HG02798 (cell line): Measurements from ENCODE around the gene P2RX3.

Source experiments
- ATAC-seq: cut with Tn5 transposase; IDR thresholded peaks from one replicate; pipeline ENCODE4 v1.9.1; 2021; ENCODE audit warnings: mild to moderate bottlenecking; ENCODE audit not compliant: unreplicated experiment, poor library complexity

The P2RX3 gene

DNA sequence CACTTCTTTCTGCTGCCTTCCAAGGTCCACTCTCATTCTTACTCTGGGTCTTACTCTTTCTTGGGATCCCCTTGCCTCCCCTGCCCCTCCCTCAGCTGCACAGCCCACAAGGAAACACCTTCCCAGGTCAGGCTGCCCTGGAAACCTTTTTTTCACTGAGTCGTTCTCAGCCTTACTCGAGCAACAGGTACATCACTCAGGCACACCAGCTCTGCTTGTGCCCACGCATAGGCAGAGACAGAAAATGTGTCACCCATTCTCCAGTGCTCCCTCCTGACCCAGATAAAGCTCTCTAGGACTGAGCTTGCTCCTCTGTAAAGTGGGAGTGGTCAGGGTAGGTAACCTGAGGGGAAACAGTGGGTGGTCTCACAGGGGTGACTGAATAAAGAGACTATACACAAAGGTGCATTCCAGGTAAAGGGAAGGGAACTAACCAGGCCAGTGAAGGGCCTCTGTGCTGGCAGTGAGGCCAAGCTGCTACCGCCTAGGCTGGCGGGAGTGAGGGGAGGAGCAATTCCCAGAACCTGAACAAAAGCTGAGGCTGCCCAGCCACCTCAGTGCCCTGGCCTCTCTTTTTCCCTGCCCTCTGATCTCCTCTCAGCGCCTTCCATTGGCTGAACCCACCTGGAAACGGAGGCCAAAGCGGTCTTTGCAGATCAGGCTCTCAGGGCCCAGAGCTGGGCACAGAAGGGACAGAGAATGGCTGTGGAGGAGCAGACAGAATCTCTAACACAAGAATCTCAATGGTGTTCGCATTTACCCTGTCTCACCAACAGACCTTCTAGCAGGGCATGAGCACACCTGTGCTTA is 26.9 kb downstream of the P2RX3 start:
- no peak for ATAC-seq

DNA sequence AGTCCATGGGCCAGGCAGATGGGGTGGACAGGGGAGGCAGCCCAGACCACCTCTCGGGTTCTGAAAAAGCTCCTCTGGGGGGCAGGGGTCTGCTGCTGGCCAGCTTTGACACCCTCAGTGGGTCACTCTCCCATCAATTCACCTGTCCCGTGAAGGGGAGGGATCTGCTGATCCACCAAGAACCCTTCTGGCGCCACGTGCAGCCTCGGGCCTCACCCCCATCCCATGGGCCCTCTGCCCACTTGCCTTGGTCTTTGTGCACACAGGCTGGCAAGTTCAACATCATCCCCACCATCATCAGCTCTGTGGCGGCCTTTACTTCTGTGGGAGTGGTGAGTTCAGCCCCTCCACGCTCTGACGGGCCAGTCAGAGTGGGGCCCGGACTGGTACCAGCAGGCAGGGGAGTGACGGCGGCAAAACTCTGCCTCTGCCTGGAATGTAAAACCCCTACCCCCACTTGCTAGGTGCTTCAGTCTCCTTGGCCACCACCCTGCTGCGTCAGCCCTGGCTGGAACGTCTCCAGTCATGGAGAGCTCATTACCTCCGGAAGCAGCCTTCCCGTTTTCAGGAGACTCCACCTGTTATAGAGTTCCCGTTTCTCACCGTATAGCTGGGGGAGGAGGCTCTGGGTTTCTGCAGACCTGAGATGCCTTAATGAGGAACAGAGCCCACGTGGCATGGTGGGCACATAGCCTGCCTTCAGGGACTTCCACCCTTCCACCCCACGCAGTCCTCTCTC is 30.1 kb downstream of the P2RX3 start:
- no peak for ATAC-seq

DNA sequence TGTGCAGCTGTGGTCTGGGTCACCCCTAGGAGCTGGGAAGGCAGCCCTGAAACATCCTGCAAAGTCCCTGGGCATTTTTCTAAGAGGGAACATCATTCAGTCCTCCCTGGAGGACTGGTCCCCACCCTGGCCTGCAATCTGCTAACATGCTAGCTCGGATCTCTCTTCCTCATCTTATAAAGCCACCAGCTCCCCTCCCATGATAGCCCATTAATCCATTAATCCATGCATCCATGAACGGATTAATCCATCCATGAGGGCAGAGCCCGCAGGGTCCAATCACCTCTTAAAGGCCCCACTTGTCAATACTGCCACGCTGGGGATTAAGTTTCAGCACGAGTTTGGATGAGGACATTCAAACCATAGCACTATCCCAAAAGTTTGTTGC is 30.7 kb downstream of the P2RX3 start:
- no peak for ATAC-seq

DNA sequence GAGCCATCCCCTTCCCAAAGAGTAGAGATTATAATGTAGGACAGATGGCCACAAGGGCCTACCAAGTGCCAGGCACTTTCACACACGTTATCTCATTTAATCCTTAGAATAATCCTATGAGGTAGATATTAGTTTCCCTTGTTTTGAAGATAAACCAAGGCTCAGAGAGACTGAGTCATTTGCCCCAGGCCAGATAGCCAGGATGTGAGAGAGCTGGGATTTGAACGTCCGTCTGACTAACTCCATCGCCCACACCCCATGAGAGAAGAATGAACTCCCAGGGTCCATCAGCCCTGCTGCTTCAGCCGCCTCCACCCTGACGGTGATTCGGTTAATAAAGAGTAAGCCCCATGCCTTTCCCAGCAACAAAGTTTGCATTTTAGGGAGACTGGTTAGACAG is 32.1 kb downstream of the P2RX3 start:
- no peak for ATAC-seq

DNA sequence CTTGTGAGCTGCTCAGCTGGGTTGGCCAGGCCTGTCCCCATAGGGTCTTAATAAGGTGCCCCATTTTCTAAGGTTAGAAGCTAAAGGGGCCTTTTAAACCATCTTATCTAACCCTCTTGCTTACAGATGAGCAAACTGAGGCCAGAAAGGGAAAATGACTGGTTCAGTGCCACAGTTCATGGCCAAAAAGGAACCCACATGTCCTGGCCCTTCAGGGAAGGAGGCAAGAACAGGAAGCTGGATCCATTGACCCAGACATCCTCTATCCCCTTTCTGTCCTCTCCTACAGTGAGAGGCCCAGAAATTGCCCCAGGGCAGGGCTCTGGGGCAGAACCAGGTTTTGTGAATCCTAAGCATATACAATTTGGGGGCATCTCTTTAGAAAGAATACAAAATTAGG is 32.8 kb downstream of the P2RX3 start:
- no peak for ATAC-seq

DNA sequence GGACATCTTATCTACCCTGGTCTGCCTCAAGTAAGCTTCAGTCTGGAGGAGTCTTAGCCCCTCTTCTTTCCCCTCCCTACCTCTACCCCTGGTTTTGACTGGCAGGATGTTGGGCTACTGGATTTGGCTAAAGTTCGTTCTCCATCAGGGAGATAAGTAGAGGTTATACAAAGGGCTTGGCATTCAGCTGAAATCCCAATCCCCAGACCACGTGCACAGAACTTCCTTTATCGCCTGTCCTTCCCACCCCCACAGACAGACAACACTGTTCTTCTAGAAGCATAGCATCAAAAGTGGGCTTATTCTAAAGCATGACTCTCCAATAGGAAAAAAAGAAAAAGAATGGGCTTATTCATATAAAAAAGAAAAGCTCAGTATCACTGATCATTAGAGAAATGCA is 35.0 kb downstream of the P2RX3 start:
- ATAC-seq, result no peak

DNA sequence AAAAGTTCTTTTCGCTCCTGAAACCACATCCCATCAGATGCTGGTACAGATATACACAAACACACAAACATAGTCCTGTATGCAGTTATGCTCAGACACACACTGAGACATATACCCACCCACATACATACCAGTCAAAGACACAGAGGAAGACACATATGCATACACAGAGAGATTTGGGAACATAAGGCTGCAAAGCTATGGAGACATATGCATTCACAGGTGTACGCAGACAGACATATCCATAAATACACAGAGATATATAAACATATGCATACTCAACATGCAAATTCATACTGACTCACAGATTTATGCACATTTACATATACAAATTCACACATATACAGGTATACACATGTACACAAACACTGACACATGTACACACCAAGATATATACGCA is 36.8 kb downstream of the P2RX3 start:
- no peak for ATAC-seq

DNA sequence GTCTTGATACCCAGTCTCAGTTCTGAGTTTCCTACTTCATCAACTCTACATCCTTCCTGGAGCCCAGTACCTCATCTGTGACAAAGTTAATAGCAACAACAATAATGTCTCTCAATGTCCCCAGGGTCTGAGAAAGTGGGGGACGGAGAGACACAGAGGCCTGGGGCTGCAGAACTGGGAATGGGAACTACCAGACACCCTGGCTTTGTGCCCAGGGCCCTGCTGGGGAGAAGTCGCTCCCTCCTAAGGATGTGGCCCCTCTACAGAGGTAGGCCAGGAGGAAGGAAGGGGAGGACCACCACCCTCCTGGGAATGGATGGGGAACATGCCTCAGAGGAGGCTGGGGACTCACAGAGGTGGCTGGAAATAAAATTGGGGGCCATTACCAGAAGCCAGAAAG is 37.3 kb downstream of the P2RX3 start:
- no peak for ATAC-seq

DNA sequence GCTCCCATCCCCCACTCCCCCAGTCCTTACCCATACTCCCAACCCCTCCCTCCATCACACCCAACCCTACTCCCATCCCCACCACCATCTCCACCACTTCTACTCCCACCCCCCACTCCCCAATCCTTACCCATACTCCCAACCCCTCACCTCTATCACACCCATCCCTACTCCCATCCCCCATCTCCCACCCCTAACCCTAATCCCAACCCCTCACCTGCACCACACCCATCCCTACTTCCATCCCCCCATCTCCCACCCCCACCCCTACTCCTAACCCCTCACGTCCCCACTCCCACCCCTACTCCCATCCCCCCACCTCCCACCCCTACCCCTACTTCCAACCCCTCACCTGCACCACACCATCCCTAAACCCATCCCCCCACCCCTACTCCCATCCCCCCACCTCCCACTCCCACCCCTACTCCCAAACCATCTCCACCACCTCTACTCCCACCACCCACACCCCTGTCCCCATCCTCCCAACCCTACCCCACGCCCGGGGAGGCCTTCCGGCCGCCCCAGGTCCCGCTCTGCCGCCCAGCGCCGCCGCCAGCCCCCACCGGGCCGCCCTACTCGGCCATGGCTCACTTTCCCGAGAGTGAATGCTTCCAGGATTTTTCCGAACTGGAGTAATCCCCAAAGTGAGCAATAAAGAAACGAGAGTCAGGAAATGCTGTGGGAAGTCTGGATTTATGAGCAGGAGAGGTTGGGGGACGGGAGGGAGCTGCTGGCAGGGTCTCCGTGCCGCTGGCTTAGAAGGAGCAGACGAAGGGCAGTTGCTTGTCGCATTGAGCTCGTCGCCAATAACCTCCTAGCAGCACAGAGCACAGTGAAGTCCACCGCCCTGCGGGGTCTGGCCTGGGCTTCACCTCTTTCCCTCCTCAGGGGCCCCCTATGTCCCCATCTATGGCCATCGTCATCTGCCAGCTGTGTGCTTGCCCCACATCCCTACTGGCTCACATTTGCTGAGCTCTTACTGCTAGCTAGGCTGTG is 38.2 kb downstream of the P2RX3 start:
- ATAC-seq, result no peak

DNA sequence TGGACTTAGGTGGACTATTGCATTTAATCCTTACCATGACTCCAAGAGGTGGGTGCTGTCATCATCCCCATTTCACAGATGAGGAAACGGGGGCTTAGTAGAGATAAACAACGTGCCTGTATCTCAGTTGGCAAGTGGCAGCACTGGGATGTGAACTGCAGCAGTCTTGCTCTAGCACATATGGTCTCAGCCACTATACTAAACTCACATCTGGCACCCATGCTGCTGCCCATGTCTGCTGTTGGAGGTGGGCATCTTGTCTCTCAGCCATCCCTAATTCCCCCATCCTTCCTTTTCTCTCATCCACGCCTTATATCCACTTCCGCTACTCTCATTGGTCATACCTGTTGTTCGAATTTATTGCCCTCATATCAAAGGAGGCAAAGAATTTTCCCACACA is 39.0 kb downstream of the P2RX3 start:
- no peak for ATAC-seq

DNA sequence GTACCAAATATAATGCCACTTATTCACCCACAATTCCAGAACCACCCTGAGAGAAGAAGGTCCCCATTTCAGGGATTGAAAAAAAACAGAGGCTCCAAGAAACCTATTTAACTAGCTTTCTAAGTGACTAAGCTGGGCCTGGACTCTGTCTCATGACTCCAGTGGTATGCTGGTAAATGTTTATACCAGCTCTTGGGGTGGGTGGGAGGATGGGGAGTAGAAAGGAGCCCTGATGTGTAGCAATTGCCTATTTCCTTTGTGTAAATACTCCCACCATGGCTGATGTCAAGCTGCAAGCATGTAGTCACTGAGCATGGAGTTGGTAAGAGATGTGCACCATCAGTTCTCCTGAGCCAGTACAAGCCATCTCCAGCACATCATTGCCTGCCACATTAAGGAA is 40.0 kb downstream of the P2RX3 start:
- ATAC-seq, result no peak

DNA sequence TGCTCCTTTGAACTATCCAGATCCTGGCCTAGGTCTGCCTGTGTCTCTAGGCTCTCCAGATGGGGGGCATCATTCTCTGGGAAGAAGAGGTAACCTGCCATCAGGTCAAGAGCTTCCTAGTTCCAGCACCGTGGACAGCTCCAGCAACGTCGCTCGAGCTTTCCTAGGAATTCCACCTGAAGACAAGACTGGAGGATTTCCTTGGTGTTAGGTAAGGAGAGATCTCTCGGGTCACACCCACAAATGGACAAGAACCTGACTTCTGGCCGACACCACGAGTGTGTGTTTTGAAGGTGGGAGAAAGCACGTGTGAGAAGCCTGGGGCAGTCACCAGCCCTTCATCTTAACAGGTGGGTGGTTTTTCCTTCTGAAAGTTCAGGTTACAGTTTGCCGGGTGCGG is 41.6 kb downstream of the P2RX3 start:
- no peak for ATAC-seq

DNA sequence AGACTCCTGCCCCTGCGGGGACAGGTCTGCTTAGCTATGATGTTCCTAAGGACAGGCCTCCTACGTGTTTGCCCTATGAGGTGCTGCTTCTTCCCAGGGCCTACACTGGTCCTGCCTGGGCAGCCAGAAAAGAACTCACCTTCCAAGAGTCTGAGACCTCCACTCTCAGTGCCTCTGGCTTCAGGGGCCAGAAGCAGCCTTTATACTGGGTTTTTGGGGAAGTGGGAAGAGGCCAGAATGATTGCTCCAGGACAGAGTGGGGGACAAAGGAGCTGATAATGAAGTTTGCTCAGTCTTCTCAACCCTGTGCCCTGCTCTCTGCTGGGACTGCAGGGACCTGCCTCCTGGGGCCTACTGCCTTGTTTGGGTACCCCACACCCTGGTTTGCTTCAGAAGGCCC is 42.8 kb downstream of the P2RX3 start, which contains the start of gene PRG3:
Gene PRG3 (minus strand): TSS at position 176 of the 400 bp plus-strand sequence. CDS start 442 bp downstream, outside the sequence.
- no peak for ATAC-seq

DNA sequence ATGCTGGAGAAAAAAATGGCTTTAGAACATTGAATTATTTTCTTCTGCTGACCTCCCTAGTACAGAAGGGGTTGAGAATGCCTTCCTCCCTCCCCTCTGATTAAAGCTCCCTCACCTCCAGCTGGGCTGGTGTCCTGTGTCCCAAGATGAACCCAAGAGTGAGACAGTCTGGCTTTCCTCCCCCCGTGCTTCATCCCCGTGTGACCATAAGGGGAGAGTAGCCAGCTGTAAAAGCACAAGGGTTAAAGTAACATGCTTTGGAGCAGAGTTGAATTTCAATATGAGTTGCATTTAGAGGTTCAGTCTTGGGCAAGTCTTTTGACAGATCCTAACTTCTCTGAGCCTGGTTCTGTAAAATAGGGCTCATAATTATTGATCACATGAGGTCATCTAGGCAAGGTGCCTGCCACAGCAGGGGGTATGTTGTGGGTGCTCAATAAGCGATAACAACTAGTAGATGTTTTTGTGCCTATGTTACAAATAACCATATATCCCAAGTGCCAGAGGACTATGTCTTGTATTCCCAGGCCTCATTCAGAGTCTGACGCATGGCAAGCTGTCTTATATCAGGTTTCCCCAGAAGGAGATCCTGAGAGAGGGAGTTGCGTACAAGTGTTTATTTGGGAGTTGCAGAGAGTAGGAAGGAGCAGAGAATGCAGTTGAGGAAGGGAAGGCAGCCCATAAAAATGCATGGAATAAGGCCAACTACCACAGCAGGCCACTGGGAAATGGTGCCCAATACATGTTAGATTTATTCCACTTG is 48.2 kb downstream of the P2RX3 start:
- no peak for ATAC-seq

DNA sequence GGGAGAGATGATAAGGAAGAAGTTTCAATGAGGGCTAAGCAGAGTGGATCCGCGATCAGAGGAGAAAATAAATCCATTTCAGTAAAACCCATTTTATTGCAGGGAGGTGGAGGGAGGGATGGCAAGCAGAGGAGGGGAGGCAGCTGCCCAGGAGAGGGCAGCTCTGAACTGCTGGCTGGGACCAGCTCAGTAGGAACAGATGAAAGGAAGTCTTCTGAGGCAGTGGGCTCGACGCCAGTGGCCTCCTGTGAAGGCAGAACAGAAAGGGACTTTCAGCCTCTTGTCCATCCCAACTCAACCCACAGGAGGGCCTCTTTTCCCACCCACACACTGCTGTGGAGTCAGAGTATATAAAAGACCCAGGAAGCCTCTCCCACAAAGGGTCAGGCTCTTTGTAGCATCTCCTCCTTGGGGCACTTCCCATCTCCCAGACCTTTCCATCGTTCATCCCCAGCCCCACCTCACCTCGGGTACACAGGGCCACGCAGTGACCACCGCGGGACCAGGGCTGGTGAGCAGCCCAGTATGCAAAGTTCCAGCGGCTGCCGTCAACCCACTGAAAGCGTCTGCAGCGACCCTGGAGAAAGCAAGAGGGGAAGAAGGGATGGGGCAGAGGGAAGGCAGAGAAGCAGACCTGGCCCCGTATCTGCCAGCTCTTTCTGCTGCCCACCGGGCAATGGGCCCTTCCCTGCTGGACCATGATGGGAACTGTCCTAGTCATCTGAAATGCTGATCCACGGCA is 49.3 kb downstream of the P2RX3 start:
- no peak for ATAC-seq

DNA sequence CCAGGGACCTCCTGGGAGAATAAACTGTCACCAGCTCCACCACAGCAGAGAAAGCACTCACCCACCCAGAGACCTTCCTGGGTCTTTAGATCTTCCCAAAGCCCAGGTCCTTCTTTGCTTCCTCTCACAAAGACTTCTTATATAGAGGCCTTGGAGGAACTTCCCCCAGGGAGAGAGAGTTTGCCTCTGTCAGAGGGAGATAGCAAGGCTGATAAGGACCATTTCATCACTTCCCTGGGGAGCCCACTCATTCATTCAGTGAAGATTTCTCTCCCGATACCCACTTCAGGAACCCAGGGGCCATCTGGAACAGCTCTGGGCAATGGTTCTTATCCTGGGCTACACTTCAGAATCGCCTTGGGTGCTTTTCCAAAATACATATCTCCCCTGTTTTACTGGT is 52.4 kb downstream of the P2RX3 start, which contains the start of gene PRG2:
Gene PRG2 (minus strand): TSS at position 116 of the 400 bp plus-strand sequence. CDS start 706 bp downstream, outside the sequence.
- no peak for ATAC-seq

DNA sequence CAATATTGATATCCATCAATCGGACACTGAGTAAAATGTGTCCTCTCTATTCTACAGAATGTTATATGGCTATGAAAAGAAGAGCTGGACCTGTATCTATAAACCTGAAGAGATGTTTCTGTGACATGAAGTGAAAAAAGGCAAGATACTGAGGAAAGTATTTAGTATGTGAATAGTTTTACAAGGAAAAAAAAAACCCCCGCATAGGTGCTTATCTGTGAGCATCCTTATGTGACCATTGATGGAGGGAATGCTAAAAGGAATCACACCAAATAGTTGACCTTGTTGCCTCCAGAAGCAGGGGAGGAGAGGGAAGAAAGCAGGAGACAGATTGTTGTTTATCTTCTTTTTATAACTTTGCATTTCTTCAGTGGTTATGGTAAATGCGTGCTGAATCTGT is 53.0 kb downstream of the P2RX3 start:
- no peak for ATAC-seq

DNA sequence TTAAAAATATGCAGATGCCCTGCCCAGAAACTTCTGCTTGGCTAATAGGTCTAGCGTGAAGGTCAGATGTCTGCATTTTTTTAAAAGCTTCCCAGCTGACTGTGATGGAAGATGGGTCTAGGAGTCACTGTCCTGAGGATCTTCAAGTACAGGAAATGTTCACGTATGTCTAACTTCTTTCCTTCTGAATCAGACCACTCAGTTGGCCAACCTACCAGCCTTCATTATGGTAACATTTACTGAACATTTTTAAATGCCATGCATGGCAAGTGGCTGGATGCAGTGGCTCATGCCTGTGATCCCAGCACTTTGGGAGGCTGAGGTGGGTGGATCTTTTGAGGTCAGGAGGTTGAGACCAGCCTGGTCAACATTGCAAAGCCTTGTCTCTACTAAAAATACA is 53.4 kb downstream of the P2RX3 start:
- no peak for ATAC-seq
